RCC 7860 (cell line): ENCODE results near the gene SCAF1.

Source experiments
- DNase-seq: peaks from one replicate; pipeline ENCODE4 v3.0.0-alpha.2; 2015; ENCODE audit warnings: low spot score
- FAIRE-seq: peaks from 2 replicates; lab custom pipeline; 2012; peaks lifted over from hg19 to GRCh38; lab: Jason Lieb, UNC

SCAF1 gene

DNA sequence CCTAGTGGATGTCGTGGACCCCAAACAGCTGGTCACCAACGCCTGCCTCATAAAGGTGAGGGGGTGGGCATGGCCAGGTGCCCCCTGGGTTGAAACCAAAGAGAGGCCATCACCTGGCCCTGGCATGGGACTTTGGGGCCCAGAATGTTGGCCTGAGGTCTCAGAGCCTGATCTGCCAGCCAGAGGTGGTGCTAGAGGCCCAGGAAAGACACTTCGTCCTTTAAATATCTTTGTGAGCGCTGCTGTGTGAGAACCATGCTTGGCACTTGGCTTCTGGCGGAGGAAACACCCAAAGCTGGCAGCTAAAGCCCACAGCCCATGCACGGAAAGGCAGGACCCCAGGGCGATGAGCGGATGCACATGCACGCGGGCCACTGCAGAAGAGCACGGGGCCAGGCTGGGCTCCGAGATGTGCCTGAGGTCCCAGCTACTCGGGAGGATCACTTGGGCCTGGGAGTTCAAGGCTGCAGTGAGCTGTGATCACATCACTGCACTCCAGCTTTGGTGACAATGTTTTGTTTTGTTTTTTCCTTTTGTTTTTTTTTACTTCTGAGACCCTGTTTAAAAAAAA, 43.1 kb downstream of the SCAF1 start:
- no peak for FAIRE-seq
- no peak for DNase-seq

GRCh38 chr19:49685845-49686332, 43.9 kb downstream of the SCAF1 start:
- DNase-seq (no peak), FAIRE-seq (no peak)

DNA sequence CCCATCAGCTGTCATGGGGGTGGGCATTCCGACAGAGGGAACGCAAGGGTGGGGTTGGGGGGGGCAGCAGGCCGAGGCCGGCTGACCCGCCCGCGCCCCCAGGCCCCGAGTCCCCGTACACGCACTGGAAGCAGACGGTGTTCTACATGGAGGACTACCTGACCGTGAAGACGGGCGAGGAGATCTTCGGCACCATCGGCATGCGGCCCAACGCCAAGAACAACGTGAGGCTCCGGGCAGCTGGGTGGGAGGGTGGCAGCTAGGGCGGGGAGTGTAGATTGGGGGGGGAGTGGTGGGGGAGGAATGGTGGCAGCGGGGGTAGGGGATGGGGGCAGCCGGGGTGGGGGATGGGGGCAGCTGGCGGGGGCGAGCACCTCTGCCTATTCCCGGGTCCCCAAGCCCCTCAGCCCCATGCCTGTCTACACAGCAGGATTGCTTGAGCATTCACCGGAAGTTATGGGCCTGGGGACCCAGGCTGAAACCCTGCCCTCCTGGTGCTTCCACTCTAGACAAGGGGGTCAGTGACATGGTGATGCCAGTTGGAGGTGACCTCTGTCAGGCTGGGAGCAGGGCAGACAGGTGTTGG, 44.6 kb downstream of the SCAF1 start:
- no peak for DNase-seq
- FAIRE-seq = no peak

DNA sequence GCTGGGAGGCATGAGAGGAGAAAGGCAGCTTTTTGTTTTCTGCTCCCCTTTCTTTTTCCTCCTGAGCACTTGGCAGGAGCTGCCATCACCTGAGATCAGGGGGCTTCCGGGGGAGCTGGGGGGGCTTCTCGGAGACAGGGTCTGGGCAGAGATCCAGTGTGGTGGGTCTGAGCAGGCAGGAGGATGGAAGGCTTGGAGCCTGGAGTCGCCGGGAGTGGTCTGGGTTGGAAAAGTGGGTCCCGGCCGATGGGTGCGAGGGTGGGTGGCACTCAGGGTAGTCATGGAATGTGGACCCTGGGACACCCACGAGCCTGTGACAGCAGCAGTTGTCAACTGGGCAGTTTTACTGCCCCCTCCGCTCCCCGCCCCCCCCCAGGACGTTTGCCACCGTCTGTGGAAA, 45.1 kb downstream of the SCAF1 start:
- FAIRE-seq = no peak

GRCh38 chr19:49687566-49688316, 45.7 kb downstream of the SCAF1 start:
- no peak for DNase-seq
- no peak for FAIRE-seq

More for the DNA sequence above, 45.1 kb downstream of the SCAF1 start:
- no peak for DNase-seq

DNA sequence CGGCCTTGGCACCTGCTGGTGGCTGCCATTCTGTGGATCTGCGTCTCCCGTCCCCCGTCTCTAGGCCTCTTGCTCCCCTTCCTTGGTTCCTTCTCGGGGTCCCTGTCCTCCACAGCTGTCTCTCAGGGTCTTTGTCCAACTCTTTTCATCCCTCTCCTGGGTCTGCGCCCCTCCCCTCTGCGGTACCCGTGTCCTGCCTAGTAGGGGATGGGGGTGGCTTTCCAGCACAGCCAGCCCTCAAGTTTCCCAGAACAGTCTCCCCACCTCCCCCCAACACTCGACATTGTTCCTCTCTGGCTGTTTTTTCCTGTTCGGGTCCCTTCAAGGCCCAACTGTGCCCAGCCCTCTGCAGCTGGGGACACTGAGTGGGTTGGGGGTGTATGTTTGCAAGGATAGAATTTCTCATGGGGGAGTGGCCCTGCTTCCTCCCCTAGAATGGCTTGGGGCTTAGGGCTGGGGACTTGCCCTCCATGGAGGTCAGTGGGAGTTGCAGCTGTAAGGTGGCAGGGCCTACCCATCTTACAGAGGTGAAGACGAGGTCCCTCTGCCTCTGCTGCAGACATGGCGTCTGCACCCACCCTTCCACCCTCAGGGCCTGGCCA, 46.6 kb downstream of the SCAF1 start:
- no peak for FAIRE-seq
- no peak for DNase-seq

- DNase-seq (no peak), FAIRE-seq (no peak)
Measured at GRCh38 chr19:49689133-49690078, 47.4 kb downstream of the SCAF1 start, which contains the start of gene ADM5. TSS of gene ADM5 (plus strand) at chr19:49689594. CDS start at chr19:49689838, 244 bp downstream.

DNA sequence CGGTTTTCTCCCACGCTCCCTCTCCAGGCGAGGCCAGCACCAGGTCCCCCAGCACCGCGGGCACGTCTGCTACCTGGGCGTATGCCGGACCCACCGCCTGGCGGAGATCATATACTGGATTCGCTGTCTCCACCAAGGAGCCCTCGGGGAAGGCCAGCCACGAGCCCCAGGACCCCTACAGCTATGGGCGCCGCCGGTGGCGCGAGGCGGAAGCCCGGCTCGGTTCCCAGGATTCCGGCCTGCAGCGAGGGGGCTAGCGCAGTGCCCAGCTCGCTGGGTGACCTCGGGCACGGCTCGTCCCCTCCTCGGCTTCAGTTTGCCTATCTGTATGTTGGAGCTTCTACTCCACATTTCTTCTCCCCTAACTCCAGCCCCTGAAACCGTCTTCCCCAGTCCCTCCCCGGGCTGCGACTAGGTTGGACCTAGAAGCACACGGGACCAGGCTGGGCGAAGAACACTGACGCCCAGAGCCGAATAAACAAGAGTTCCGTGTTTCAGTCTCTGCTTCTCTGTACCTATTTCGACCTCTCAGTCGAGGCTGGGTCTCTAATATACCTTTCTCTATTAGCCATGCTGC, 48.2 kb downstream of the SCAF1 start:
- no peak for DNase-seq
- no peak for FAIRE-seq

DNA sequence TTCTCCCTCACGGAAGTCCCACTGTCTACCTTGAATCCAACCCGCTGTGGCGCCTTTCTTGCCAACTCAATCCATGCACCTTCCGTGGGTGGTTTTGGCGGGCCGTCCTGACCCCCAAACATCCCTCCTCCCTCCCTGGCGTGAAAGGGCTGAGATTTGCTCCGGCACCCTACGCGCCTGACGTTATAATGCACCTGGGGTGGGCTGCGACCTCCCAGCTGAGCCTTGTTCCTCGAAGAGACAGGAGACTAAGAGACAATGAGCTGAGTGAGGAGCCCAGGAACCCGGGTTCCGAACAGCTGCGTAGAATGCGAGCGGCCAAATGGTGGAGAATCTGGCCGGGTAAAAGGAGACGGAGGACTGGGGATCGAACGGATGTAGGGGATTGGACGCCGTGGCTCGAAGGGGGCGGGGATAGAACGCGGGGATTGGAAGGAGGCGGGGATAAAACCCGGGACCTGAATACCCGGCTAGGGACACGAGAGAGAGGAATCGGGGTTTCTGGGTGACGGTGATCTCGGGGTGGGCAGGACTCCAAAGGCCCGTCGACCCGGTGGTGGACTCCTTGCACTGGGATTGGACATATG, 48.7 kb downstream of the SCAF1 start, which contains the start of gene CPT1C:
CPT1C (plus strand) TSS at position 461 of the 587 bp plus-strand sequence. CDS start 1,137 bp downstream, outside the sequence.
- no peak for DNase-seq

GRCh38 chr19:49691243-49692146, 49.5 kb downstream of the SCAF1 start:
- FAIRE-seq (no peak), DNase-seq (no peak)

More for the DNA sequence above, 48.7 kb downstream of the SCAF1 start, which contains the start of gene CPT1C:
- FAIRE-seq = no peak

DNA sequence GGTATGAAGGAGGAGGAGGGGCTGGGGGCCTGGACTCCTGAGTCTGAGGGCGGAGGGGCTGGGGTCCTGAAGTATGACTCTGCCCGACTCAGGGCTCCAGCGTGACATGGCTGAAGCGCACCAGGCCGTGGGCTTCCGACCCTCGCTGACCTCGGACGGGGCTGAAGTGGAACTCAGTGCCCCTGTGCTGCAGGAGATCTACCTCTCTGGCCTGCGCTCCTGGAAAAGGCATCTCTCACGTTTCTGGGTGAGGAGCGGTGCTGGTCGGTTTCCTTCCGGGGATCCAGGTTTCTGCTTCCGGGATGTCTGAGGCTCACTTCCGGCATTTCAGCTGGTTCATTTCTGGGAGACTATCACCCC, 50.1 kb downstream of the SCAF1 start:
- no peak for DNase-seq
- FAIRE-seq = no peak

DNA sequence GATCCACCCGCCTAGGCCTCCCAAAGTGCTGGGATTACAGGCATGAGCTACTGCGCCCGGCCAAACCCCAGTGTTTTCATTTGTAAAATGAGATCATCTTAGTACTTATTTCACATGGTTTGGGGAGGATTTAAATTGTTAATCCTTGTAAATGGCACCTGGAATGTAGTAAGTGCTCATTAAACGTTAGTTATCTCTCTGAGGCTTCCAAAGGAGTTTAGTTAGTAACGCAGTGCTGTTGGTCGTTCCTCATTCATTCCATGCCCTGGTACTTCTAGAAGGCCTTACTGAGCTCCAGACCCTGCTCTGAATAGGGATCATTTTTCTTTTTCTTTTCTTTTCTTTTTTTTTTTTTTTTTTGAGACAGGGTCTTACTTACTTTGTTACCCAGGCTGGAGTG, 54.1 kb downstream of the SCAF1 start:
- DNase-seq (no peak), FAIRE-seq (no peak)

DNA sequence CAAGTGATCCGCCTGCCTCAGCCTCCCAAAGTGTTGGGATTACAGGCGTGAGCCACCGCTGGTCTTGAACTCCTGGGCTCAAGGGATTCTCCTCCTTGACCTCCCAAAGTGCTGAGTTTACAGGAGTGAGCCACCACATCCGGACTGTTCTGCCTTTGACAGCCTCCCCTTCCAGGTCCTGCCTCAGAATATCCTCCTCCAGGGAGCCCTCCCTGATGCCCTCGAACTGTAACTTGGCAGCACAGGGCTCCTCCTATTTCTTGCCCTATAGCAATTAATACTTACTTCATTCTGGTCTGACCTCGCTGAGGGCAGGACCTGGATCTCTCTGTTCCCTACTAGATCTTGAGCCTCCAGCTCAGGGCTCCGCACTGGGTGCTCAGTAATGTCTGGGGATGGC, 54.9 kb downstream of the SCAF1 start:
- no peak for FAIRE-seq

DNA sequence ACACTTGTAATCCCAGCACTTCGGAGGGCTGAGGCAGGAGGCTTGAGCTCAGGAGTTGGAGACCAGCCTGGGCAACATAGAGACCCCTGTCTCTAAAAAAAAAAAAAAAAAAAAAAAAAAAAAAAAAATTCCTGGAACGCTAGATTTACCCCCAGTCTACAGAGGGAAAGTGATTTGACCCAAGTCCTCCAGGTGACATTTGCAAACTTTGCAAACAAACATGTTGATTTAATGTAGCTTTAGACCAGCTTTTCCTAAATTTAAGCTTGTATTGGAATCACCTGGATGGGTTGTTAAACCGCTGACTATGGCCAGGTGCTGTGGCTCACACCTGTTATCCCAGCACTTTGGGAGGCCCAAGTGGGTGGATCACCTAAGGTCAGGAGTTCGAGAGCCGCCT, 57.4 kb downstream of the SCAF1 start:
- DNase-seq (no peak), FAIRE-seq (no peak)

More for the DNA sequence above, 54.9 kb downstream of the SCAF1 start:
- DNase-seq = no peak

GRCh38 chr19:49700563-49700962, 58.6 kb downstream of the SCAF1 start:
- DNase-seq (no peak), FAIRE-seq (no peak)

DNA sequence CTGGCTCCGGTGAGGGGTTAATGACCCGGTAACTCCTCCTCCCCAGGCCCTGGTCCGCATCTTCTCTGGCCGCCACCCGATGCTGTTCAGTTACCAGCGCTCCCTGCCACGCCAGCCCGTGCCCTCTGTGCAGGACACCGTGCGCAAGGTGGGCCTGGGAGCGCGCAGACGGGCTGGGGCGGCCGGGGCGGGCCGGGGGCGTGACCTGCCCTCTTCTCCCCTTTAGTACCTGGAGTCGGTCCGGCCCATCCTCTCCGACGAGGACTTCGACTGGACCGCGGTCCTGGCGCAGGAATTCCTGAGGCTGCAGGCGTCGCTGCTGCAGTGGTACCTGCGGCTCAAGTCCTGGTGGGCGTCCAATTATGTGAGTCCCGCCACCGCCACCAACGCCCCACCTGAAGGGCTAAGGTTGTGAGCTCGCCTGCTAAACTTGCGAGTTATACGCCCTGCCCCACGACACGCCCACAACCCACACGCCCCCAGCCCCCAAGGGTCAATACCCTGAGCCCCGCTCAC, 59.3 kb downstream of the SCAF1 start:
- no peak for DNase-seq

DNA sequence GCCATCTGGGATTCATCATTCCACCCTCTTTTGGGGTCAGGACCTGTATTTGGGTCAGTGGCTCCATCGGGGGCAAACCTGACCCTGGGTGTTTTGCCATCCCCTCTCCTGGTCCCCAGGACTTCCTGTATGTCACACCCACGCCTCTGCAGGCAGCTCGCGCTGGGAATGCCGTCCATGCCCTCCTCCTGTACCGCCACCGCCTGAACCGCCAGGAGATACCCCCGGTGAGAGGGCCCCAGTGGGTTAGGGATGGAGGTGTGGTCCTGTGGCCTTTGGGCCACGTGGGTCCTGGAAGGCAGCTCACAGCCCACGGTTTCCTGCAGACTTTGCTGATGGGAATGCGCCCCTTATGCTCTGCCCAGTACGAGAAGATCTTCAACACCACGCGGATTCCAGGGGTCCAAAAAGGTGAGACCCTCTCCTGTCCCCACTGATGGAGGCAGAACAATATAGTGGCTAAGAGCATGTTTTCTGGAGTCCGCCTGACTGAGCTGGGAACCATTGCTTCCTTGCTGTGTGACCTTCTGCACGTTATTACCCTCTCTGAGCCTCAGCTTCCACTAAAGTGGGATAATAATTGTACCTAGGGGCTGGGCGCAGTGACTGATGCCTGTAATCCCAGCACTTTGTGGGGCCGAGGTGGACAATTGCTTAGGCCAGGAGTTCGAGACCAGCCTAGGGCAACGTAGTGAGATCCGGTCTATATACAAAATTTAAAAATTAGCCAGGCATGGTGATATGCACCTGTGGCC, 63.1 kb downstream of the SCAF1 start:
- DNase-seq (no peak), FAIRE-seq (no peak)

More for the DNA sequence above, 59.3 kb downstream of the SCAF1 start:
- no peak for FAIRE-seq

GRCh38 chr19:49705919-49706318, 63.9 kb downstream of the SCAF1 start:
- no peak for FAIRE-seq
- DNase-seq = no peak
